SK-N-SH treated with all-trans-retinoic acid at 6 μM for 48 hours (cell line): ENCODE data around the gene RAPGEF4.
"Not testable (repeated sequence)": the region's sequence is repeated elsewhere in the genome, so short reads cannot be mapped to it uniquely, and the experiment has no call there.

Experiments used
- ATAC-seq: fragments of 200-7000 bp; cut with Tn5 transposase; 3 replicates; pipeline ENCODE4 v1.9.1; 2020; ENCODE audit warnings: mild to moderate bottlenecking, moderate library complexity
- ARNTL ChIP-seq: fragments of 450-650 bp; formaldehyde crosslinking; IDR thresholded peaks from 2 replicates; pipeline ENCODE4 v1.5.0; 2020; ENCODE audit warnings: low read depth, mild to moderate bottlenecking, moderate library complexity, borderline replicate concordance
- CREB5 ChIP-seq: fragments of 250-450 bp; sonication (Bioruptor Pico); IDR thresholded peaks from 2 replicates; pipeline ENCODE4 v1.5.1; 2020; ENCODE audit warnings: low read depth, mild to moderate bottlenecking, moderate library complexity
- CSRNP3 ChIP-seq: fragments of 250-450 bp; sonication (Bioruptor Pico); IDR thresholded peaks from 2 replicates; pipeline ENCODE4 v1.5.1; 2021; ENCODE audit warnings: mild to moderate bottlenecking, moderate library complexity
- ESRRG ChIP-seq: fragments of 250-450 bp; sonication (Bioruptor Pico); IDR thresholded peaks from 2 replicates; pipeline ENCODE4 v1.6.1; 2021; ENCODE audit warnings: mild to moderate bottlenecking
- GLIS3 ChIP-seq: fragments of 250-450 bp; sonication (Bioruptor Pico); IDR thresholded peaks from 2 replicates; pipeline ENCODE4 v1.5.0; 2020; ENCODE audit warnings: mild to moderate bottlenecking, moderate library complexity
- ISL1 ChIP-seq: fragments of 250-450 bp; sonication (Bioruptor Pico); IDR thresholded peaks from 2 replicates; pipeline ENCODE4 v2.1.2; 2022; ENCODE audit warnings: mild to moderate bottlenecking, moderate library complexity
- OSR1 ChIP-seq: fragments of 250-450 bp; sonication (Bioruptor Pico); IDR thresholded peaks from 2 replicates; pipeline ENCODE4 v1.8.0; 2022; ENCODE audit warnings: moderate library complexity, mild to moderate bottlenecking, inconsistent platforms
- PATZ1 ChIP-seq: fragments of 250-450 bp; sonication (Bioruptor Pico); IDR thresholded peaks from 2 replicates; pipeline ENCODE4 v1.8.0; 2020; ENCODE audit warnings: mild to moderate bottlenecking, moderate library complexity, borderline replicate concordance
- POU6F1 ChIP-seq: fragments of 250-450 bp; sonication (Bioruptor Pico); IDR thresholded peaks from 2 replicates; pipeline ENCODE4 v1.8.0; 2021; ENCODE audit warnings: low read depth, mild to moderate bottlenecking, moderate library complexity, borderline replicate concordance
- PPARA ChIP-seq: fragments of 250-450 bp; sonication (Bioruptor Pico); IDR thresholded peaks from 2 replicates; pipeline ENCODE4 v1.5.0; 2020; ENCODE audit warnings: mild to moderate bottlenecking, borderline replicate concordance
- RARB ChIP-seq: fragments of 250-450 bp; sonication (Bioruptor Pico); IDR thresholded peaks from 2 replicates; pipeline ENCODE4 v1.8.0; 2021; ENCODE audit warnings: mild to moderate bottlenecking, moderate library complexity
- SNAI2 ChIP-seq: fragments of 250-450 bp; sonication (Bioruptor Pico); IDR thresholded peaks from 2 replicates; pipeline ENCODE4 v1.5.0; 2020; ENCODE audit warnings: mild to moderate bottlenecking, moderate library complexity
- TCF4 ChIP-seq: fragments of 250-450 bp; sonication (Bioruptor Pico); IDR thresholded peaks from 2 replicates; pipeline ENCODE4 v1.8.0; 2021; ENCODE audit warnings: mild to moderate bottlenecking, moderate library complexity, borderline replicate concordance
- TOX ChIP-seq: fragments of 250-450 bp; sonication (Bioruptor Pico); IDR thresholded peaks from 2 replicates; pipeline ENCODE4 v1.8.0; 2021; ENCODE audit warnings: mild to moderate bottlenecking, moderate library complexity, borderline replicate concordance
- TSHZ2 ChIP-seq: fragments of 250-450 bp; sonication (Bioruptor Pico); IDR thresholded peaks from 2 replicates; pipeline ENCODE4 v1.5.0; 2020; ENCODE audit warnings: mild to moderate bottlenecking, moderate library complexity
- ZC3H10 ChIP-seq: fragments of 250-450 bp; sonication (Bioruptor Pico); IDR thresholded peaks from 2 replicates; pipeline ENCODE4 v1.5.1; 2021; ENCODE audit warnings: mild to moderate bottlenecking, moderate library complexity
- ZFP3 ChIP-seq: fragments of 250-450 bp; sonication (Bioruptor Pico); IDR thresholded peaks from 2 replicates; pipeline ENCODE4 v1.5.0; 2020; ENCODE audit warnings: mild to moderate bottlenecking, moderate library complexity
- ZFP30 ChIP-seq: fragments of 450-650 bp; formaldehyde crosslinking; IDR thresholded peaks from 2 replicates; pipeline ENCODE4 v1.5.0; 2022; ENCODE audit warnings: mild to moderate bottlenecking, moderate library complexity
- ZNF565 ChIP-seq: fragments of 450-650 bp; formaldehyde crosslinking; conservative IDR thresholded peaks from 2 replicates; pipeline ENCODE4 v1.5.0; 2020; ENCODE audit warnings: low read depth, mild to moderate bottlenecking, moderate library complexity
- ZNF70 ChIP-seq: fragments of 450-650 bp; formaldehyde crosslinking; IDR thresholded peaks from 2 replicates; pipeline ENCODE4 v1.5.0; 2020; ENCODE audit warnings: mild to moderate bottlenecking, moderate library complexity

Gene RAPGEF4

GRCh38 chr2:172743898-172744297 lies 8.3 kb downstream of the RAPGEF4 start:
- ATAC-seq, result no peak
- TF ChIP-seq TOX (CRISPR knock-in tag), result no peak
- TF ChIP-seq ZNF70 (CRISPR knock-in tag), result no peak
- TF ChIP-seq GLIS3 (CRISPR knock-in tag), result no peak
- no peak for TF ChIP-seq SNAI2 (CRISPR knock-in tag)
- no peak for TF ChIP-seq ZC3H10 (CRISPR knock-in tag)
- no peak for TF ChIP-seq ZNF565
- TF ChIP-seq PPARA (CRISPR knock-in tag), result no peak
- TF ChIP-seq ZFP30 (CRISPR knock-in tag), result no peak
- TF ChIP-seq CREB5, result no peak
- no peak for TF ChIP-seq OSR1
- TF ChIP-seq PATZ1 (CRISPR knock-in tag), result no peak
- TF ChIP-seq, all 23 proteins: peak for 0

GRCh38 chr2:172745636-172746035 lies 10.0 kb downstream of the RAPGEF4 start:
- no peak for ATAC-seq
- TF ChIP-seq ISL1 (CRISPR knock-in tag), result no peak
- no peak for TF ChIP-seq TSHZ2
- no peak for TF ChIP-seq SNAI2 (CRISPR knock-in tag)
- TF ChIP-seq POU6F1, result no peak
- TF ChIP-seq PPARA (CRISPR knock-in tag), result no peak
- TF ChIP-seq CREB5, result no peak
- TF ChIP-seq ZFP30 (CRISPR knock-in tag), result no peak
- TF ChIP-seq CSRNP3 (CRISPR knock-in tag), result no peak
- no peak for TF ChIP-seq PATZ1 (CRISPR knock-in tag)

GRCh38 chr2:172748543-172748942 lies 12.9 kb downstream of the RAPGEF4 start:
- ATAC-seq, result not testable (repeated sequence)

GRCh38 chr2:172749388-172749787 lies 13.7 kb downstream of the RAPGEF4 start:
- ATAC-seq, result no peak
- no peak for TF ChIP-seq RARB (CRISPR knock-in tag)
- TF ChIP-seq TOX (CRISPR knock-in tag), result no peak
- TF ChIP-seq TCF4 (CRISPR knock-in tag), result no peak
- no peak for TF ChIP-seq PPARA (CRISPR knock-in tag)
- TF ChIP-seq ZFP3, result no peak
- no peak for TF ChIP-seq ESRRG (CRISPR knock-in tag)
- no peak for TF ChIP-seq OSR1
- no peak for TF ChIP-seq ZNF565
- no peak for TF ChIP-seq ISL1 (CRISPR knock-in tag)
- no peak for TF ChIP-seq CSRNP3 (CRISPR knock-in tag)
- no peak for TF ChIP-seq ZNF70 (CRISPR knock-in tag)
- TF ChIP-seq ARNTL (CRISPR knock-in tag), result no peak
